A549 (cell line): ENCODE measurements around the gene UPF3B. TPM values are rescaled to one million over a fixed set of nuclear protein-coding genes. Genes with fewer than 3 reads are reported as not detected.
"Not testable (repeated sequence)": the region's sequence is repeated elsewhere in the genome, so short reads cannot be mapped to it uniquely, and the experiment has no call there.

Source experiments
- ATAC-seq, 2 experiments: fragments of 200-7000 bp in 1 of 2; fragments of >200 bp in 1 of 2; cut with Nextera tagmentation in 1 of 2; cut with Tn5 transposase in 1 of 2; 3 replicates each; pipeline versions ENCODE4 v1.8.0 to v1.9.1; 2018 to 2020; ENCODE audit warnings: mild to moderate bottlenecking in 1 of 2, moderate library complexity in 1 of 2
- CTCF ChIA-PET: fragments of 300-600 bp; sonication (Branson Sonifier 250); formaldehyde crosslinking; extraction: SDS; loops from one replicate; lab custom pipeline; 2021; ENCODE audit warnings: antibody characterized with exemption, inconsistent platforms; lab: Yijun Ruan, JAX
- POLR2A ChIA-PET: fragments of 350-600 bp; formaldehyde crosslinking; extraction: SDS; loops from one replicate; lab custom pipeline; 2021; ENCODE audit warnings: antibody characterized with exemption, inconsistent platforms; lab: Yijun Ruan, JAX
- DNase-seq, 2 experiments: peaks; one replicate each; pipeline versions ENCODE4 v3.0.0 to v3.0.0-alpha.2; 2011 to 2016; ENCODE audit warnings: low read depth in 1 of 2, low spot score in 1 of 2
- FAIRE-seq: peaks from 2 replicates; lab custom pipeline; 2011; peaks lifted over from hg19 to GRCh38; lab: Jason Lieb, UNC
- H3K27ac ChIP-seq, 2 experiments: fragments of >200 bp; sonication (Bioruptor Twin); formaldehyde crosslinking; 3 replicates each; pipeline ENCODE4 v1.5.1; 2016 to 2017
- H3K4me1 ChIP-seq: fragments of >200 bp; sonication (Bioruptor Twin); formaldehyde crosslinking; 3 replicates; pipeline ENCODE4 v1.6.1; 2016
- H3K4me2 ChIP-seq: fragments of >200 bp; sonication (Bioruptor Twin); formaldehyde crosslinking; 3 replicates; pipeline ENCODE4 v1.6.1; 2016
- H3K4me3 ChIP-seq: fragments of >200 bp; sonication (Bioruptor Twin); formaldehyde crosslinking; 3 replicates; pipeline ENCODE4 v1.5.1; 2016
- H3K9me3 ChIP-seq: fragments of >200 bp; sonication (Bioruptor Twin); formaldehyde crosslinking; 3 replicates; pipeline ENCODE4 v1.6.1; 2016
- BHLHE40 ChIP-seq: IDR thresholded peaks from 2 replicates; pipeline ENCODE4 v1.6.1; 2012; ENCODE audit warnings: low read depth, low read length, inconsistent platforms
- CHD4 ChIP-seq: fragments of 200-600 bp; sonication (generic); IDR thresholded peaks from 2 replicates; pipeline ENCODE4 v1.6.1; 2016; ENCODE audit warnings: antibody characterized with exemption, mild to moderate bottlenecking, borderline replicate concordance
- CTCF ChIP-seq: fragments of >200 bp; sonication (Bioruptor Twin); formaldehyde crosslinking; IDR thresholded peaks from 3 replicates; pipeline ENCODE4 v1.5.1; 2016
- E2F6 ChIP-seq: IDR thresholded peaks from 2 replicates; pipeline ENCODE4 v1.6.1; 2012; ENCODE audit warnings: low read depth, borderline replicate concordance
- EHF ChIP-seq: fragments of 250-450 bp; sonication (Bioruptor Pico); IDR thresholded peaks from 2 replicates; pipeline ENCODE4 v1.5.0; 2020; ENCODE audit warnings: mild to moderate bottlenecking
- EHMT2 ChIP-seq: fragments of 200-600 bp; sonication (generic); IDR thresholded peaks from 2 replicates; pipeline ENCODE4 v1.6.1; 2016; ENCODE audit warnings: antibody characterized with exemption, low read depth, mild to moderate bottlenecking, moderate library complexity
- ESRRA ChIP-seq: fragments of 150-350 bp; IDR thresholded peaks from 2 replicates; pipeline ENCODE4 v1.6.1; 2014; ENCODE audit warnings: mild to moderate bottlenecking, low read length, borderline replicate concordance
- FOSB ChIP-seq: fragments of 250-450 bp; sonication (Bioruptor Pico); IDR thresholded peaks from 2 replicates; pipeline ENCODE4 v1.5.0; 2020; ENCODE audit warnings: mild to moderate bottlenecking, moderate library complexity
- GATA3 ChIP-seq: IDR thresholded peaks from 2 replicates; pipeline ENCODE4 v1.6.1; 2012; ENCODE audit warnings: borderline replicate concordance
- HDAC2 ChIP-seq: fragments of 200-600 bp; sonication (generic); IDR thresholded peaks from 2 replicates; pipeline ENCODE4 v1.6.1; 2016
- HES2 ChIP-seq: fragments of >200 bp; sonication (Bioruptor Twin); formaldehyde crosslinking; IDR thresholded peaks from 2 replicates; pipeline ENCODE4 v1.6.1; 2016
- HEYL ChIP-seq: fragments of 250-450 bp; sonication (Bioruptor Pico); IDR thresholded peaks from 2 replicates; pipeline ENCODE4 v1.8.0; 2021; ENCODE audit warnings: mild to moderate bottlenecking, moderate library complexity
- HOXA7 ChIP-seq: fragments of 250-450 bp; sonication (Bioruptor Pico); IDR thresholded peaks from 2 replicates; pipeline ENCODE4 v1.5.0; 2020; ENCODE audit warnings: mild to moderate bottlenecking, moderate library complexity
- JUNB ChIP-seq: fragments of >200 bp; sonication (Bioruptor Twin); formaldehyde crosslinking; IDR thresholded peaks from 2 replicates; pipeline ENCODE4 v1.6.1; 2016
- MAFK ChIP-seq: fragments of 450-650 bp; IDR thresholded peaks from 2 replicates; pipeline ENCODE4 v1.6.1; 2014; ENCODE audit not compliant: partially characterized antibody
- MYC ChIP-seq: IDR thresholded peaks from 2 replicates; pipeline ENCODE4 v1.6.1; 2012; ENCODE audit warnings: mild to moderate bottlenecking, inconsistent platforms, low read length, improper control_type of control experiment, borderline replicate concordance
- NFE2L2 ChIP-seq: fragments of 150-350 bp; conservative IDR thresholded peaks from 2 replicates; pipeline ENCODE4 v1.6.1; 2014; ENCODE audit warnings: low read length
- NPAS2 ChIP-seq: fragments of 250-450 bp; sonication (Bioruptor Pico); IDR thresholded peaks from 2 replicates; pipeline ENCODE4 v1.8.0; 2022; ENCODE audit warnings: mild to moderate bottlenecking, moderate library complexity, borderline replicate concordance
- POLR2A ChIP-seq: IDR thresholded peaks from 2 replicates; pipeline ENCODE4 v1.6.1; 2012; ENCODE audit warnings: mild to moderate bottlenecking, low read length
- POLR2AphosphoS2 ChIP-seq: conservative IDR thresholded peaks from 2 replicates; pipeline ENCODE4 v1.6.1; 2012; ENCODE audit warnings: low read length, improper control_type of control experiment, inconsistent platforms
- RARB ChIP-seq: fragments of 250-450 bp; sonication (Bioruptor Pico); IDR thresholded peaks from 2 replicates; pipeline ENCODE4 v1.8.0; 2021; ENCODE audit warnings: mild to moderate bottlenecking, moderate library complexity
- RFX5 ChIP-seq: fragments of 450-650 bp; IDR thresholded peaks from 2 replicates; pipeline ENCODE4 v1.7.1; 2014; ENCODE audit warnings: antibody characterized with exemption, mild to moderate bottlenecking, moderate library complexity
- SMC3 ChIP-seq: fragments of >200 bp; sonication (Bioruptor Twin); formaldehyde crosslinking; IDR thresholded peaks from 3 replicates; pipeline ENCODE4 v1.6.1; 2018; ENCODE audit warnings: inconsistent platforms
- SREBF2 ChIP-seq: fragments of 450-650 bp; IDR thresholded peaks from 2 replicates; pipeline ENCODE4 v1.6.1; 2014; ENCODE audit warnings: mild to moderate bottlenecking, moderate library complexity
- TP53 ChIP-seq: fragments of 250-450 bp; sonication (Bioruptor Pico); IDR thresholded peaks from 2 replicates; pipeline ENCODE4 v1.5.0; 2021; ENCODE audit warnings: mild to moderate bottlenecking, moderate library complexity
- ZC3H11A ChIP-seq: fragments of 450-650 bp; IDR thresholded peaks from 2 replicates; pipeline ENCODE4 v1.6.1; 2014; ENCODE audit warnings: antibody characterized with exemption, mild to moderate bottlenecking
- ZNF302 ChIP-seq: fragments of 250-450 bp; sonication (Bioruptor Pico); IDR thresholded peaks from 2 replicates; pipeline ENCODE4 v1.9.0; 2021; ENCODE audit warnings: inconsistent platforms, mild to moderate bottlenecking, moderate library complexity
- WGBS: methylation state at CpG from one replicate; pipeline ENCODE4 v1.1.6; 2017; ENCODE audit errors: missing lambda C conversion rate; 5-methylcytosine and 5-hydroxymethylcytosine counted together
- polyA plus RNA-seq, 4 experiments: library from polyadenylated mRNA; depleted of rRNA in 3 of 4; stranded (reverse); fragments of >200 nt; fragmentation: RNase III in 1 of 4; extraction: RNeasy Plus Mini Kit Qiagen cat#74134 plus additional on column Dnase treatment in 1 of 4; gene quantifications; 2 replicates in 3 of 4; 3 replicates in 1 of 4; pipeline ENCODE4 v1.2.3, GENCODE V29; 2011 to 2017
- TF ChIP-seq, protein P1 (sequence below): IDR thresholded peaks from 2 replicates; pipeline ENCODE4 v1.6.1; 2012

The UPF3B gene
- polyA plus RNA-seq, 2 of the 4 experiments (the other 2 are of a cell fraction): 26.4 to 27.6 TPM

GRCh38 chrX:119899125-119899524, 46.4 kb upstream of the UPF3B start:
- Histone ChIP-seq H3K4me3 (no peak overlapping the region), H3K9me3 (no peaks in the 10 kb centered on the region), H3K27ac (no peak overlapping the region), H3K4me1 (peaks cover 2% of the 10 kb centered on the region; the same call in 2 of the 3 replicates), H3K4me2 (no peak overlapping the region; the same call in 2 of the 3 replicates)
- TF ChIP-seq EHMT2 (no peak), TP53 (no peak), NPAS2 (CRISPR knock-in tag) (no peak), SMC3 (no peak), GATA3 (no peak), MYC (no peak), E2F6 (no peak), HOXA7 (no peak), NFE2L2 (no peak), ESRRA (no peak), POLR2AphosphoS2 (no peak), FOSB (CRISPR knock-in tag) (no peak), SREBF2 (no peak), CTCF (no peak), MAFK (no peak), HDAC2 (no peak)
- peak in 1 of 2 experiments; percentile 39; a peak in 2 of 6 replicates for ATAC-seq
- POLR2A ChIA-PET: interaction anchor here (1.1 kb wide), 1 partner anchor 11 kb away, joined by 5 read pairs; no protein-coding TSS in a partner anchor
- no peak for FAIRE-seq
- DNase-seq: no peak
- 0% methylated on average over 2 of the region's 2 CpGs for WGBS
- CTCF ChIA-PET: interaction anchor here (1.2 to 3.4 kb wide), 2 partner anchors 10 to 12 kb away, joined by 7 to 8 read pairs; no protein-coding TSS in a partner anchor

DNA sequence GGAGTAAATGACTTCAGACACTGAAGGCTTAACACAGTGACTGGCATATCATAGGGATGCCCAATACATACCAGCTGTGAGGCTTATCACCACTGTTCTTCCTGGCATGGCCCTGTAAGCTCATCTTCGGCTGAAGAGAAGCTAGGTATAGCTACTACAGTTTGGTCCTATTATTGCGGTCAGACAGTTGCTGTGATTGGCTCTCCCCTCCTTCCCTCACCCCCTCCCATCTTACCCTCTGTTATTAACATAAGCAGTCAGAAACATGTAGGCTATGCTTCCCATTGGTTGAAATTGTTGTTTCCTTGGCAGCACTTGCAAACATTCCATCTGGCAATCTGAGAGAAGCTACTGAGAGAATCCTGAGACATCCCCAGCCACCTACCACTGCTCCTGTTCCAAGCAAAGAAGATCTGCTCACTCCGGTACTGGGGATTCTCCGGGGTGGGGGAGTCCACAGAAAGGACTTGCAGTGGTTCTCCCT, 43.1 kb upstream of the UPF3B start, which contains the start of gene AKAP14:
Gene AKAP14 (plus strand): TSS at position 51 of the 484 bp plus-strand sequence. CDS start 7,331 bp downstream, outside the sequence.
- WGBS: 80% methylated on average over 3 of the region's 4 CpGs
- Histone ChIP-seq H3K9me3 (no peaks in the 10 kb centered on the region), H3K27ac (no peak within 1 kb of the TSS), H3K4me2 (no peak within 1 kb of the TSS), H3K4me1 (peaks cover 4% of the 10 kb centered on the region; the same call in 2 of the 3 replicates), H3K4me3 (no peak within 1 kb of the TSS)
- DNase-seq (peak in 1 of 2 experiments; percentile 24), ATAC-seq (peak; percentile 34 to 63; a peak in 5 of 6 replicates), FAIRE-seq (peak; percentile 97)
- ChIA-PET POLR2A (interaction anchor here (0.8 kb wide), 1 partner anchor 428 kb away, joined by 3 read pairs; the partner anchor contains the start of gene SLC25A5), CTCF (interaction anchor here (0.6 kb wide), 1 partner anchor 8 kb away, joined by 4 read pairs; no protein-coding TSS in a partner anchor)
- TF ChIP-seq RARB (CRISPR knock-in tag) (no peak), CHD4 (no peak), EHMT2 (no peak), ESRRA (no peak), TP53 (no peak), HES2 (no peak), JUNB (no peak), BHLHE40 (no peak), HDAC2 (no peak), ZC3H11A (no peak), SMC3 (no peak), POLR2A (no peak), RFX5 (no peak), MYC (no peak), HEYL (CRISPR knock-in tag) (no peak), EHF (CRISPR knock-in tag) (no peak), ZNF302 (CRISPR knock-in tag) (no peak), MAFK (no peak), NPAS2 (CRISPR knock-in tag) (no peak)
- TF ChIP-seq, protein P1, sequence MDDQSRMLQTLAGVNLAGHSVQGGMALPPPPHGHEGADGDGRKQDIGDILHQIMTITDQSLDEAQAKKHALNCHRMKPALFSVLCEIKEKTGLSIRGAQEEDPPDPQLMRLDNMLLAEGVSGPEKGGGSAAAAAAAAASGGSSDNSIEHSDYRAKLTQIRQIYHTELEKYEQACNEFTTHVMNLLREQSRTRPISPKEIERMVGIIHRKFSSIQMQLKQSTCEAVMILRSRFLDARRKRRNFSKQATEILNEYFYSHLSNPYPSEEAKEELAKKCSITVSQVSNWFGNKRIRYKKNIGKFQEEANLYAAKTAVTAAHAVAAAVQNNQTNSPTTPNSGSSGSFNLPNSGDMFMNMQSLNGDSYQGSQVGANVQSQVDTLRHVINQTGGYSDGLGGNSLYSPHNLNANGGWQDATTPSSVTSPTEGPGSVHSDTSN: no peak

GRCh38 chrX:119891961-119892692, 39.4 kb upstream of the UPF3B start:
- FAIRE-seq, POLR2A ChIA-PET, H3K4me1 ChIP-seq, H3K4me2 ChIP-seq, H3K4me3 ChIP-seq, ATAC-seq, H3K27ac ChIP-seq, H3K9me3 ChIP-seq, DNase-seq: not testable (repeated sequence)
- 70% methylated on average over 16 of the region's 16 CpGs for WGBS
- CTCF ChIA-PET: interaction anchor here (0.8 kb wide), 1 partner anchor 11 kb away, joined by 3 read pairs; no protein-coding TSS in a partner anchor

DNA sequence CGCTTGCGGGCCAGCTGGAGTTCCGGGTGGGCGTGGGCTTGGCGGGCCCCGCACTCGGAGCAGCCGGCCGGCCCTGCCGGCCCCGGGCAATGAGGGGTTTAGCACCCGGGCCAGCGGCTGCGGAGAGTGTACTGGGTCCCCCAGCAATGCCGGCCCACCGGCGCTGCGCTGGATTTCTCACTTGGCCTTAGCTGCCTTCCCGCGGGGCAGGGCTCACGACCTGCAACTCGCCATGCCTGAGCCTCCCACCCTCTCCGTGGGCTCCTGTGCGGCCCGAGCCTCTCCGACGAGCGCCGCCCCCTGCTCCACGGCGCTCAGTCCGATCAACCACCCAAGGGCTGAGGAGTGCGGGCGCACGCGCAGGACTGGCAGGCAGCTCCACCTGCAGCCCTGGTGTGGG, 37.9 kb upstream of the UPF3B start:
- DNase-seq, ATAC-seq, H3K27ac ChIP-seq, H3K4me2 ChIP-seq, POLR2A ChIA-PET, FAIRE-seq, H3K9me3 ChIP-seq, H3K4me3 ChIP-seq, H3K4me1 ChIP-seq: not testable (repeated sequence)
- WGBS: 96% methylated on average over 10 of the region's 36 CpGs
- CTCF ChIA-PET: interaction anchor here (2.2 kb wide), 1 partner anchor 9 kb away, joined by 8 read pairs; no protein-coding TSS in a partner anchor
